CD4-positive, alpha-beta T cell (primary cell): ENCODE measurements around the gene FBXO11. TPM values are rescaled to one million over a fixed set of nuclear protein-coding genes. Genes with fewer than 3 reads are reported as not detected.

Experiments used
- ATAC-seq: fragments of 200-7000 bp; cut with Tn5 transposase; one replicate; pipeline ENCODE4 v1.10.0; 2022; ENCODE audit warnings: mild to moderate bottlenecking; ENCODE audit not compliant: poor library complexity
- CTCF ChIA-PET: fragments of 350-600 bp; sonication (Branson Sonifier 250); formaldehyde crosslinking; loops from one replicate; lab custom pipeline; 2021; ENCODE audit warnings: antibody characterized with exemption, inconsistent platforms; lab: Charles Lee
- POLR2A ChIA-PET: fragments of 350-600 bp; sonication (Branson Sonifier 250); formaldehyde crosslinking; loops from one replicate; lab custom pipeline; 2021; ENCODE audit warnings: antibody characterized with exemption, inconsistent platforms; lab: Charles Lee
- DNase-seq, 14 experiments: peaks; one replicate each; pipeline ENCODE4 v3.0.0-alpha.2; 2013 to 2020; ENCODE audit warnings: mixed read lengths in 2 of 14
- H3K27ac ChIP-seq, 2 donors: one replicate each; pipeline versions ENCODE4 v1.5.1 to v1.7.0; 2013; ENCODE audit warnings: low read length in 2 of 2, low read depth in 1 of 2, mild to moderate bottlenecking in 1 of 2
- H3K27me3 ChIP-seq, 2 experiments: 1 replicate in 1 of 2; 2 replicates in 1 of 2; pipeline versions ENCODE4 v1.6.1 to v1.7.0; 2013; ENCODE audit warnings: low read length in 2 of 2, control low read depth in 1 of 2, mild to moderate bottlenecking in 1 of 2, moderate library complexity in 1 of 2; ENCODE audit not compliant: insufficient read depth in 2 of 2, control insufficient read depth in 1 of 2
- H3K36me3 ChIP-seq: one replicate; pipeline ENCODE4 v1.6.1; 2013; ENCODE audit warnings: low read length, control low read depth; ENCODE audit not compliant: insufficient read depth
- H3K4me1 ChIP-seq: one replicate; pipeline ENCODE4 v1.6.1; 2013; ENCODE audit warnings: low read length, control low read depth; ENCODE audit not compliant: insufficient read depth
- H3K4me3 ChIP-seq: one replicate; pipeline ENCODE4 v1.5.1; 2013; ENCODE audit warnings: mild to moderate bottlenecking, low read length, moderate library complexity
- H3K9me3 ChIP-seq, 2 experiments: 1 replicate in 1 of 2; 2 replicates in 1 of 2; pipeline versions ENCODE4 v1.6.1 to v1.7.0; 2013; ENCODE audit warnings: low read length in 2 of 2, mild to moderate bottlenecking in 2 of 2, control low read depth in 1 of 2, moderate library complexity in 1 of 2; ENCODE audit not compliant: control insufficient read depth in 1 of 2, insufficient read depth in 1 of 2
- H3K27ac Mint-ChIP-seq: one replicate; pipeline ENCODE4 v1.8.0; 2020; ENCODE audit warnings: mixed read lengths
- H3K27me3 Mint-ChIP-seq: one replicate; pipeline ENCODE4 v1.8.0; 2021; ENCODE audit warnings: mixed read lengths
- H3K36me3 Mint-ChIP-seq: one replicate; pipeline ENCODE4 v1.8.0; 2021; ENCODE audit warnings: low read depth, mixed read lengths
- H3K4me1 Mint-ChIP-seq: one replicate; pipeline ENCODE4 v1.8.0; 2021; ENCODE audit warnings: low read depth, mixed read lengths
- H3K4me3 Mint-ChIP-seq: one replicate; pipeline ENCODE4 v1.8.0; 2020; ENCODE audit warnings: mild to moderate bottlenecking, mixed read lengths
- H3K9me3 Mint-ChIP-seq: one replicate; pipeline ENCODE4 v1.8.0; 2020; ENCODE audit warnings: mixed read lengths
- CTCF ChIP-seq: fragments of 200-600 bp; IDR thresholded peaks from one replicate; pipeline ENCODE4 v1.8.0; 2022; ENCODE audit warnings: antibody characterized with exemption, mild to moderate bottlenecking
- intact Hi-C, 2 experiments: fragments of 100-400 bp; cut with DNase I in 1 of 2; cut with micrococcal nuclease in 1 of 2; formaldehyde crosslinking; loops; one replicate each; pipeline versions ENCODE4 v1.15.1 to v1.9.0; 2023 to 2025; cut with DNase I, micrococcal nuclease
- total RNA-seq, 174 experiments: library from RNA in 2 of 174; stranded (reverse) in 2 of 174; gene quantifications; one replicate each; pipeline ENCODE4 v1.2.3 and lab custom pipeline; 2021 to 2026

FBXO11 gene
- total RNA-seq, 2 experiments from 2014 or later = 121 to 126 TPM

- H3K36me3 Mint-ChIP-seq = no peaks in the 10 kb centered on the region
- intact Hi-C loops = no loop called here
- no peak overlapping the region for H3K27ac Mint-ChIP-seq
- H3K9me3 ChIP-seq = no peaks in the 10 kb centered on the region
- H3K4me3 ChIP-seq = no peak overlapping the region
- H3K36me3 ChIP-seq = no peaks in the 10 kb centered on the region
- CTCF ChIA-PET = no interaction called here
- peaks cover 0 to 5% of the 10 kb centered on the region in 2 experiments for H3K27me3 ChIP-seq
- H3K4me3 Mint-ChIP-seq = no peak overlapping the region
- POLR2A ChIA-PET = no interaction called here
- H3K27ac ChIP-seq = no peak overlapping the region
- H3K4me1 Mint-ChIP-seq = no peaks in the 10 kb centered on the region
- DNase-seq = no peak
- peaks cover 7% of the 10 kb centered on the region for H3K27me3 Mint-ChIP-seq
- no peaks in the 10 kb centered on the region for H3K4me1 ChIP-seq
- no peak for TF ChIP-seq CTCF
- H3K9me3 Mint-ChIP-seq = no peaks in the 10 kb centered on the region
- no peak for ATAC-seq
Observed at GRCh38 chr2:47935071-47935470, 28.8 kb upstream of the FBXO11 start.

- Mint-ChIP-seq H3K27me3 (no peaks in the 10 kb centered on the region), H3K4me3 (no peak overlapping the region), H3K9me3 (no peaks in the 10 kb centered on the region), H3K27ac (no peak overlapping the region), H3K36me3 (no peaks in the 10 kb centered on the region), H3K4me1 (peaks cover 10% of the 10 kb centered on the region)
- H3K4me1 ChIP-seq = no peaks in the 10 kb centered on the region
- POLR2A ChIA-PET = interaction anchor here (1.9 to 3.3 kb wide), 2 partner anchors 11 to 47 kb away, joined by 5 to 17 read pairs; partner anchors contain the start of gene FBXO11
- no peaks in the 10 kb centered on the region for H3K27me3 ChIP-seq
- H3K9me3 ChIP-seq = no peaks in the 10 kb centered on the region
- DNase-seq (no peak), ATAC-seq (no peak)
- intact Hi-C loops = no loop called here
- H3K4me3 ChIP-seq = no peak overlapping the region
- TF ChIP-seq CTCF = no peak
- no peaks in the 10 kb centered on the region for H3K36me3 ChIP-seq
- H3K27ac ChIP-seq = no peak overlapping the region
- CTCF ChIA-PET = interaction anchor here (1.0 kb wide), 1 partner anchor 11 kb away, joined by 4 read pairs; the partner anchor contains the start of gene FBXO11
Observed at GRCh38 chr2:47918043-47918442, 11.7 kb upstream of the FBXO11 start.

- Histone ChIP-seq H3K36me3 (no peaks in the 10 kb centered on the region), H3K4me1 (no peaks in the 10 kb centered on the region), H3K9me3 (no peaks in the 10 kb centered on the region), H3K27me3 (no peaks in the 10 kb centered on the region), H3K4me3 (no peak overlapping the region), H3K27ac (no peak overlapping the region)
- Mint-ChIP-seq H3K9me3 (no peaks in the 10 kb centered on the region), H3K36me3 (no peaks in the 10 kb centered on the region), H3K27ac (no peak overlapping the region), H3K4me3 (no peak overlapping the region), H3K27me3 (no peaks in the 10 kb centered on the region), H3K4me1 (peaks cover 10% of the 10 kb centered on the region)
- ChIA-PET CTCF (interaction anchor here (1.0 kb wide), 1 partner anchor 11 kb away, joined by 4 read pairs; the partner anchor contains the start of gene FBXO11), POLR2A (interaction anchor here (1.9 to 3.3 kb wide), 2 partner anchors 10 to 46 kb away, joined by 5 to 17 read pairs; partner anchors contain the start of gene FBXO11)
- intact Hi-C loops = no loop called here
- TF ChIP-seq CTCF = no peak
- peak in 1 of 14 experiments; percentile 18 for DNase-seq
- ATAC-seq = no peak
Observed at GRCh38 chr2:47917276-47917961, 11.1 kb upstream of the FBXO11 start.
